ENCODE measurements around the gene FBXO9. TPM values are rescaled to one million over a fixed set of nuclear protein-coding genes. Genes with fewer than 3 reads are reported as not detected.

Gene FBXO9
- total and polyA plus RNA-seq, 2 of the 8 experiments (the other 6 are each of a cell fraction or from before 2014, with no cell fraction given) = 41.3 to 50.9 TPM

GRCh38 chr6:53109612-53110011 lies 44.4 kb downstream of the FBXO9 start:
- H4K8ac ChIP-seq (ENCODE audit: extremely low read depth, insufficient read depth, low read length) = no peak overlapping the region
- no peak overlapping the region for H3K4ac ChIP-seq (replicated peaks; ENCODE audit: insufficient read length, low read depth, low read length)
- H3K36me3 ChIP-seq (ENCODE audit: control insufficient read depth in 2 of 4, insufficient read depth in 4 of 4, low read length in 3 of 4) = no peaks in the 10 kb centered on the region; a peak in 1 of 8 replicates
- no peak overlapping the region for H4K5ac ChIP-seq (ENCODE audit: insufficient read length, low read depth, low read length)
- H2AK5ac ChIP-seq (ENCODE audit: low read depth, low read length) = no peak overlapping the region
- H3K79me2 ChIP-seq (ENCODE audit: control insufficient read depth in 1 of 2, insufficient read depth in 2 of 2, low read length in 2 of 2) = no peaks in the 10 kb centered on the region
- no peaks in the 10 kb centered on the region for H3K79me1 ChIP-seq (ENCODE audit: low read depth, low read length)
- H3K4me1 ChIP-seq (replicated peaks in 1 of 4; ENCODE audit: control insufficient read depth in 3 of 4, insufficient read depth in 4 of 4, low read length in 3 of 4) = peaks cover 0 to 2% (median 0%) of the 10 kb centered on the region in 4 experiments; a peak in 1 of 7 replicates
- no peak overlapping the region for H2BK120ac ChIP-seq (replicated peaks; ENCODE audit: low read depth, low read length)
- no peaks in the 10 kb centered on the region for H3K23me2 ChIP-seq (ENCODE audit: low read depth, low read length)
- TF ChIP-seq, protein P1, sequence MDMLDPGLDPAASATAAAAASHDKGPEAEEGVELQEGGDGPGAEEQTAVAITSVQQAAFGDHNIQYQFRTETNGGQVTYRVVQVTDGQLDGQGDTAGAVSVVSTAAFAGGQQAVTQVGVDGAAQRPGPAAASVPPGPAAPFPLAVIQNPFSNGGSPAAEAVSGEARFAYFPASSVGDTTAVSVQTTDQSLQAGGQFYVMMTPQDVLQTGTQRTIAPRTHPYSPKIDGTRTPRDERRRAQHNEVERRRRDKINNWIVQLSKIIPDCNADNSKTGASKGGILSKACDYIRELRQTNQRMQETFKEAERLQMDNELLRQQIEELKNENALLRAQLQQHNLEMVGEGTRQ (IDR thresholded peaks at IDR 0.05; ENCODE audit: low read length) = no peak
- TF ChIP-seq MAX (IDR thresholded peaks at IDR 0.05) (no peak), POLR2AphosphoS5 (IDR thresholded peaks at IDR 0.05; ENCODE audit: low read depth, low read length) (no peak), ZNF274 (IDR thresholded peaks at IDR 0.05; ENCODE audit: borderline replicate concordance, extremely low read depth, low read length) (no peak), GABPA (IDR thresholded peaks at IDR 0.05; ENCODE audit: borderline replicate concordance, insufficient read depth, low read length) (no peak), CREB1 (IDR thresholded peaks at IDR 0.05) (no peak), NANOG (IDR thresholded peaks at IDR 0.05; ENCODE audit: insufficient read depth, low read depth, low read length, poor library complexity, severe bottlenecking) (no peak)
- no peak overlapping the region for H3K23ac ChIP-seq (ENCODE audit: insufficient read length)
- H3K9ac ChIP-seq (replicated peaks in 1 of 4; ENCODE audit: extremely low read depth in 1 of 4, low read depth in 3 of 4, low read length in 3 of 4) = no peak overlapping the region
- no peaks in the 10 kb centered on the region for H3K27me3 ChIP-seq (replicated peaks in 1 of 4; ENCODE audit: control insufficient read depth in 3 of 4, extremely low read depth in 1 of 4, insufficient read depth in 3 of 4, low read length in 3 of 4)
- H2BK20ac ChIP-seq (ENCODE audit: low read length) = no peak overlapping the region
- H3K4me2 ChIP-seq (ENCODE audit: insufficient read depth in 1 of 2, low read depth in 2 of 2, low read length in 2 of 2) = no peak overlapping the region
- H2BK5ac ChIP-seq (ENCODE audit: low read depth, low read length) = no peak overlapping the region
- H3K56ac ChIP-seq (replicated peaks; ENCODE audit: insufficient read length, low read depth, low read length) = no peak overlapping the region
- POLR2A ChIA-PET (ENCODE audit: partially characterized antibody) = no interaction called here
- H2BK15ac ChIP-seq (ENCODE audit: low read length) = no peak overlapping the region
- H3K27ac ChIP-seq (ENCODE audit: low read depth, low read length) = no peak overlapping the region
- FAIRE-seq (no peak), DNase-seq (ENCODE audit: low read depth in 1 of 2, low spot score in 2 of 2) (no peak)
- no peaks in the 10 kb centered on the region for H4K20me1 ChIP-seq (replicated peaks in 1 of 2; ENCODE audit: control insufficient read depth in 1 of 2, insufficient read depth in 2 of 2, low read length in 2 of 2)
- H3K4me3 ChIP-seq (ENCODE audit: extremely low read depth in 1 of 4, insufficient read depth in 2 of 4, low read depth in 3 of 4, low read length in 4 of 4) = no peak overlapping the region
- H4K91ac ChIP-seq (replicated peaks; ENCODE audit: insufficient read length, low read length) = no peak overlapping the region
- no peak overlapping the region for H3K18ac ChIP-seq (ENCODE audit: extremely low read depth, low read length)
- H3K9me3 ChIP-seq (ENCODE audit: insufficient read depth in 2 of 2, low read depth in 1 of 2, low read length in 1 of 2) = no peaks in the 10 kb centered on the region
- no peak overlapping the region for H3K14ac ChIP-seq (ENCODE audit: insufficient read length)
- CTCF ChIA-PET (ENCODE audit: partially characterized antibody) = no interaction called here
- no peak overlapping the region for H2BK12ac ChIP-seq (ENCODE audit: low read depth, low read length)
- 92% methylated on average over 2 of the region's 2 CpGs; no CpG with 5 or more reads in 1 of the 2 experiments for WGBS, 2 experiments (ENCODE audit: extremely low coverage in 1 of 2, insufficient coverage in 1 of 2, insufficient read length in 1 of 2, insufficient replicate concordance in 2 of 2, low coverage in 1 of 2, low lambda C conversion rate in 2 of 2, missing lambda C conversion rate in 1 of 2)
- H2AFZ ChIP-seq (ENCODE audit: low read length) = no peak overlapping the region
